ENCODE data around the gene WDR45. TPM values are rescaled to one million over a fixed set of nuclear protein-coding genes. Genes with fewer than 3 reads are reported as not detected.

Gene WDR45
- total and polyA plus RNA-seq, 7 donors = 49.5 to 102 (median 78.5) TPM

- Histone ChIP-seq H3K4me1 (peaks cover 0 to 8% (median 0%) of the 10 kb centered on the region in 4 donors), H3K9me3 (no peaks in the 10 kb centered on the region), H3K36me3 (no peaks in the 10 kb centered on the region), H3K4me3 (peak overlapping the region; percentile 58 to 71 (median 62)), H3K27me3 (no peaks in the 10 kb centered on the region), H3K27ac (peak overlapping the region; percentile 80 to 89 (median 84))
- DNase-seq = peak; percentile 79
- intact Hi-C loops (cut with DNase I) = no loop called here
- 1% methylated on average over 79 of the region's 79 CpGs for whole genome bisulfite sequencing, 2 donors
- TF ChIP-seq EP300 (IDR thresholded peaks at IDR 0.05) = no peak
- TF ChIP-seq POLR2AphosphoS5 (IDR thresholded peaks at IDR 0.05) = peak in 2 of 4 donors; percentile 20 to 33
These were observed 26.2 kb downstream of the WDR45 start for GRCh38 chrX:49053223-49054072.

GRCh38 chrX:49043987-49044281 is 35.8 kb downstream of the WDR45 start:
- Histone ChIP-seq H3K9me3 (no peaks in the 10 kb centered on the region), H3K27me3 (no peaks in the 10 kb centered on the region), H3K36me3 (peaks cover 0 to 6% (median under 1%) of the 10 kb centered on the region in 4 donors), H3K4me3 (peak overlapping the region in 2 of 4 donors; percentile 12 to 26), H3K4me1 (peaks cover 0 to 21% (median 19%) of the 10 kb centered on the region in 4 donors), H3K27ac (peak overlapping the region; percentile 75 to 84 (median 80))
- intact Hi-C loops (cut with DNase I) = loop anchor here (2.0 to 10.0 kb wide), 4 partner anchors 85 to 1389 kb away; partner anchors contain the start of genes ELK1, MAGIX, PIM2 and UXT
- WGBS, 2 donors = 4 to 19% methylated on average over 13 of the region's 13 CpGs
- DNase-seq = no peak
- TF ChIP-seq EP300 (IDR thresholded peaks at IDR 0.05) = no peak
- TF ChIP-seq POLR2A (IDR thresholded peaks at IDR 0.05) = no peak
- TF ChIP-seq POLR2AphosphoS5 (IDR thresholded peaks at IDR 0.05) = peak in 1 of 4 donors; percentile 32
- TF ChIP-seq CTCF (IDR thresholded peaks at IDR 0.05) = peak in 1 of 4 experiments; percentile 0

GRCh38 chrX:49043220-49043986 is 36.3 kb downstream of the WDR45 start, which contains the start of gene TFE3:
Gene TFE3, minus strand, starts transcription at chrX:49043357. Its CDS starts 131 bp downstream, at chrX:49043226.
- Histone ChIP-seq H3K27ac (peak within 1 kb of the TSS; percentile 95 to 100 (median 98)), H3K4me1 (peaks cover 0 to 24% (median 22%) of the 10 kb centered on the region in 4 donors), H3K36me3 (peaks cover 0 to 11% (median 2%) of the 10 kb centered on the region in 4 donors), H3K4me3 (peak within 1 kb of the TSS; percentile 70 to 90 (median 76)), H3K9me3 (no peaks in the 10 kb centered on the region), H3K27me3 (no peaks in the 10 kb centered on the region)
- 0% methylated on average over 67 of the region's 67 CpGs for WGBS, 2 donors
- intact Hi-C loops (cut with DNase I) = loop anchor here (2.0 to 10.0 kb wide), 4 partner anchors 85 to 1389 kb away; partner anchors contain the start of genes ELK1, MAGIX, PIM2 and UXT
- DNase-seq = peak; percentile 99
- TF ChIP-seq POLR2AphosphoS5 (IDR thresholded peaks at IDR 0.05) = peak; percentile 88 to 94 (median 91)
- peak in 2 of 4 experiments; percentile 46 to 51 for TF ChIP-seq CTCF (IDR thresholded peaks at IDR 0.05)
- TF ChIP-seq POLR2A (IDR thresholded peaks at IDR 0.05) = peak; percentile 66 to 77
- peak in 1 of 4 donors; percentile 16 for TF ChIP-seq EP300 (IDR thresholded peaks at IDR 0.05)

GRCh38 chrX:49042581-49043219 is 37.0 kb downstream of the WDR45 start:
- Histone ChIP-seq H3K27me3 (no peaks in the 10 kb centered on the region), H3K4me1 (peaks cover 0 to 24% (median 22%) of the 10 kb centered on the region in 4 donors), H3K27ac (peak overlapping the region; percentile 95 to 100 (median 98)), H3K36me3 (peaks cover 0 to 18% (median 7%) of the 10 kb centered on the region in 4 donors), H3K9me3 (no peaks in the 10 kb centered on the region), H3K4me3 (peak overlapping the region; percentile 70 to 90 (median 76))
- intact Hi-C loops (cut with DNase I) = loop anchor here (2.0 to 10.0 kb wide), 4 partner anchors 84 to 1388 kb away; partner anchors contain the start of genes ELK1, MAGIX, PIM2 and UXT
- 1% methylated on average over 29 of the region's 29 CpGs for WGBS, 2 donors
- TF ChIP-seq POLR2AphosphoS5 (IDR thresholded peaks at IDR 0.05) = no peak
- no peak for TF ChIP-seq CTCF (IDR thresholded peaks at IDR 0.05)
- TF ChIP-seq EP300 (IDR thresholded peaks at IDR 0.05) = no peak
- no peak for TF ChIP-seq POLR2A (IDR thresholded peaks at IDR 0.05)
- DNase-seq = no peak
